ENCODE measurements around the gene ZBTB38. TPM values are rescaled to one million over a fixed set of nuclear protein-coding genes. Genes with fewer than 3 reads are reported as not detected.

ZBTB38 gene
- total RNA-seq, 1 experiment from 2014 or later = 12.3 TPM

DNA sequence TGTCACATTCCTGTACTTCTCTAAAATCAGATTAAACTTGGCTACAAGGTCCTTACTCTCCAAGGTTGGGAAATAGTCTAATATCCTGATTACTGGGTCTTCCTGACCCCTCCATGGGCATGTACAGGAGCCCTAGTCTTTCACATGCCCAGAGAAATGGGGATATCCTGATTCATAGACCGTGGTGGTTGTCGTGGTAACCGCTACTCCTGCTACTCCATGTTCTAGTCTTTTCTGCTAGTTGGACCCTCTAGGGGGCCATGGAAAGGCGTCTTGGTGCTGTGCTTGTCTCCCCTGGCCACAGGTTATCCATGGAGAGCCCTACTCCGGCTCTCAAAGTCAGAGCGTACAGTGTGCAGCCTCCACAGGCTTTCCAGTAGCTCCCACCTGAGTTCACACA, 13.1 kb upstream of the ZBTB38 start:
- no peak for ATAC-seq
- H3K4me3 Mint-ChIP-seq = no peak overlapping the region

DNA sequence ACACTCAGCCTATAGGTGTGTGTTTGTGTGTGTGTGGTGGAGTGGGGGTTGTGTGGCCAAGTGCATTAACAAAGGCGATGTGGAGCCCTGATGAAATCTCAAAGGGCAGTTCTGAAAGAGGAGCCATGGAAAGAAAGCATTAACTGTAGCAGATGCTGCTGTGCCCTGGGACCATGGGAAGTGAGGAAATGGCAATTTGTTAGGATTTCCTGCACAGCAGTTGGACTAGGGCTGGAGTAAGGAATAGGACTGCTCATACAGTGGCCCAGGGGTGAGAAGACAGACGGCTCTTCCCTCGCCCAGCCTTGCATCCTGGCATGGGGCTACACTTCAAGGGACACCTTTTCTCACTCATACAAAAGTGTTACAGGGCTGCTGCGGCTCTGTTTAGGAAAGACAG, 12.3 kb upstream of the ZBTB38 start:
- H3K4me1 Mint-ChIP-seq = peaks cover 2% of the 10 kb centered on the region

More for the DNA sequence above, 13.1 kb upstream of the ZBTB38 start:
- H3K27ac Mint-ChIP-seq = no peak overlapping the region
- H3K36me3 Mint-ChIP-seq = no peaks in the 10 kb centered on the region
- no peaks in the 10 kb centered on the region for H3K9me3 Mint-ChIP-seq
- ChIA-PET POLR2A (no interaction called here), CTCF (interaction anchor here (1.3 to 1.9 kb wide), 2 partner anchors 47 to 87 kb away, joined by 3 to 5 read pairs; no protein-coding TSS in a partner anchor)
- no peaks in the 10 kb centered on the region for H3K4me1 Mint-ChIP-seq
- peaks cover 2% of the 10 kb centered on the region; the same call in 1 of the 2 replicates for H3K27me3 Mint-ChIP-seq (ENCODE audit: low read depth)
- no peak for TF ChIP-seq ETV6 (CRISPR knock-in tag; IDR thresholded peaks at IDR 0.05)
- TF ChIP-seq, protein P1, sequence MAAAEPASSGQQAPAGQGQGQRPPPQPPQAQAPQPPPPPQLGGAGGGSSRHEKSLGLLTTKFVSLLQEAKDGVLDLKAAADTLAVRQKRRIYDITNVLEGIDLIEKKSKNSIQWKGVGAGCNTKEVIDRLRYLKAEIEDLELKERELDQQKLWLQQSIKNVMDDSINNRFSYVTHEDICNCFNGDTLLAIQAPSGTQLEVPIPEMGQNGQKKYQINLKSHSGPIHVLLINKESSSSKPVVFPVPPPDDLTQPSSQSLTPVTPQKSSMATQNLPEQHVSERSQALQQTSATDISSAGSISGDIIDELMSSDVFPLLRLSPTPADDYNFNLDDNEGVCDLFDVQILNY (CRISPR knock-in tag; IDR thresholded peaks at IDR 0.05) = no peak
- TF ChIP-seq, protein P2, sequence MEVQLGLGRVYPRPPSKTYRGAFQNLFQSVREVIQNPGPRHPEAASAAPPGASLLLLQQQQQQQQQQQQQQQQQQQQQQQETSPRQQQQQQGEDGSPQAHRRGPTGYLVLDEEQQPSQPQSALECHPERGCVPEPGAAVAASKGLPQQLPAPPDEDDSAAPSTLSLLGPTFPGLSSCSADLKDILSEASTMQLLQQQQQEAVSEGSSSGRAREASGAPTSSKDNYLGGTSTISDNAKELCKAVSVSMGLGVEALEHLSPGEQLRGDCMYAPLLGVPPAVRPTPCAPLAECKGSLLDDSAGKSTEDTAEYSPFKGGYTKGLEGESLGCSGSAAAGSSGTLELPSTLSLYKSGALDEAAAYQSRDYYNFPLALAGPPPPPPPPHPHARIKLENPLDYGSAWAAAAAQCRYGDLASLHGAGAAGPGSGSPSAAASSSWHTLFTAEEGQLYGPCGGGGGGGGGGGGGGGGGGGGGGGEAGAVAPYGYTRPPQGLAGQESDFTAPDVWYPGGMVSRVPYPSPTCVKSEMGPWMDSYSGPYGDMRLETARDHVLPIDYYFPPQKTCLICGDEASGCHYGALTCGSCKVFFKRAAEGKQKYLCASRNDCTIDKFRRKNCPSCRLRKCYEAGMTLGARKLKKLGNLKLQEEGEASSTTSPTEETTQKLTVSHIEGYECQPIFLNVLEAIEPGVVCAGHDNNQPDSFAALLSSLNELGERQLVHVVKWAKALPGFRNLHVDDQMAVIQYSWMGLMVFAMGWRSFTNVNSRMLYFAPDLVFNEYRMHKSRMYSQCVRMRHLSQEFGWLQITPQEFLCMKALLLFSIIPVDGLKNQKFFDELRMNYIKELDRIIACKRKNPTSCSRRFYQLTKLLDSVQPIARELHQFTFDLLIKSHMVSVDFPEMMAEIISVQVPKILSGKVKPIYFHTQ (CRISPR knock-in tag; IDR thresholded peaks at IDR 0.05) = no peak
- TF ChIP-seq MXD4 (CRISPR knock-in tag; IDR thresholded peaks at IDR 0.05; ENCODE audit: borderline replicate concordance) = no peak
- TF ChIP-seq, protein P3, sequence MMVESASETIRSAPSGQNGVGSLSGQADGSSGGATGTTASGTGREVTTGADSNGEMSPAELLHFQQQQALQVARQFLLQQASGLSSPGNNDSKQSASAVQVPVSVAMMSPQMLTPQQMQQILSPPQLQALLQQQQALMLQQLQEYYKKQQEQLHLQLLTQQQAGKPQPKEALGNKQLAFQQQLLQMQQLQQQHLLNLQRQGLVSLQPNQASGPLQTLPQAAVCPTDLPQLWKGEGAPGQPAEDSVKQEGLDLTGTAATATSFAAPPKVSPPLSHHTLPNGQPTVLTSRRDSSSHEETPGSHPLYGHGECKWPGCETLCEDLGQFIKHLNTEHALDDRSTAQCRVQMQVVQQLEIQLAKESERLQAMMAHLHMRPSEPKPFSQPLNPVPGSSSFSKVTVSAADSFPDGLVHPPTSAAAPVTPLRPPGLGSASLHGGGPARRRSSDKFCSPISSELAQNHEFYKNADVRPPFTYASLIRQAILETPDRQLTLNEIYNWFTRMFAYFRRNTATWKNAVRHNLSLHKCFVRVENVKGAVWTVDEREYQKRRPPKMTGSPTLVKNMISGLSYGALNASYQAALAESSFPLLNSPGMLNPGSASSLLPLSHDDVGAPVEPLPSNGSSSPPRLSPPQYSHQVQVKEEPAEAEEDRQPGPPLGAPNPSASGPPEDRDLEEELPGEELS (CRISPR knock-in tag; IDR thresholded peaks at IDR 0.05) = no peak
- TF ChIP-seq SP1 (CRISPR knock-in tag; conservative IDR thresholded peaks at IDR 0.05) = no peak
- no peak for TF ChIP-seq ZNF396 (CRISPR knock-in tag; IDR thresholded peaks at IDR 0.05; ENCODE audit: borderline replicate concordance)
- TF ChIP-seq, protein P4, sequence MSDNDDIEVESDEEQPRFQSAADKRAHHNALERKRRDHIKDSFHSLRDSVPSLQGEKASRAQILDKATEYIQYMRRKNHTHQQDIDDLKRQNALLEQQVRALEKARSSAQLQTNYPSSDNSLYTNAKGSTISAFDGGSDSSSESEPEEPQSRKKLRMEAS (CRISPR knock-in tag; IDR thresholded peaks at IDR 0.05) = no peak
- TF ChIP-seq, protein P5, sequence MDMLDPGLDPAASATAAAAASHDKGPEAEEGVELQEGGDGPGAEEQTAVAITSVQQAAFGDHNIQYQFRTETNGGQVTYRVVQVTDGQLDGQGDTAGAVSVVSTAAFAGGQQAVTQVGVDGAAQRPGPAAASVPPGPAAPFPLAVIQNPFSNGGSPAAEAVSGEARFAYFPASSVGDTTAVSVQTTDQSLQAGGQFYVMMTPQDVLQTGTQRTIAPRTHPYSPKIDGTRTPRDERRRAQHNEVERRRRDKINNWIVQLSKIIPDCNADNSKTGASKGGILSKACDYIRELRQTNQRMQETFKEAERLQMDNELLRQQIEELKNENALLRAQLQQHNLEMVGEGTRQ (CRISPR knock-in tag; IDR thresholded peaks at IDR 0.05) = no peak
- no peak for TF ChIP-seq TP53 (CRISPR knock-in tag; IDR thresholded peaks at IDR 0.05)
- TF ChIP-seq, protein P6, sequence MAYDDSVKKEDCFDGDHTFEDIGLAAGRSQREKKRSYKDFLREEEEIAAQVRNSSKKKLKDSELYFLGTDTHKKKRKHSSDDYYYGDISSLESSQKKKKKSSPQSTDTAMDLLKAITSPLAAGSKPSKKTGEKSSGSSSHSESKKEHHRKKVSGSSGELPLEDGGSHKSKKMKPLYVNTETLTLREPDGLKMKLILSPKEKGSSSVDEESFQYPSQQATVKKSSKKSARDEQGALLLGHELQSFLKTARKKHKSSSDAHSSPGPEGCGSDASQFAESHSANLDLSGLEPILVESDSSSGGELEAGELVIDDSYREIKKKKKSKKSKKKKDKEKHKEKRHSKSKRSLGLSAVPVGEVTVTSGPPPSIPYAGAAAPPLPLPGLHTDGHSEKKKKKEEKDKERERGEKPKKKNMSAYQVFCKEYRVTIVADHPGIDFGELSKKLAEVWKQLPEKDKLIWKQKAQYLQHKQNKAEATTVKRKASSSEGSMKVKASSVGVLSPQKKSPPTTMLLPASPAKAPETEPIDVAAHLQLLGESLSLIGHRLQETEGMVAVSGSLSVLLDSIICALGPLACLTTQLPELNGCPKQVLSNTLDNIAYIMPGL (CRISPR knock-in tag; IDR thresholded peaks at IDR 0.05) = no peak
- no peak for TF ChIP-seq OVOL2 (CRISPR knock-in tag; IDR thresholded peaks at IDR 0.05; ENCODE audit: borderline replicate concordance)
- no peak for DNase-seq (ENCODE audit: low spot score)

More for the DNA sequence above, 12.3 kb upstream of the ZBTB38 start:
- Mint-ChIP-seq H3K27me3 (ENCODE audit: low read depth) (peaks cover 2% of the 10 kb centered on the region; the same call in 1 of the 2 replicates), H3K9me3 (no peaks in the 10 kb centered on the region), H3K36me3 (no peaks in the 10 kb centered on the region), H3K4me3 (no peak overlapping the region), H3K27ac (no peak overlapping the region)
- CTCF ChIA-PET = no interaction called here
- TF ChIP-seq, protein P7, sequence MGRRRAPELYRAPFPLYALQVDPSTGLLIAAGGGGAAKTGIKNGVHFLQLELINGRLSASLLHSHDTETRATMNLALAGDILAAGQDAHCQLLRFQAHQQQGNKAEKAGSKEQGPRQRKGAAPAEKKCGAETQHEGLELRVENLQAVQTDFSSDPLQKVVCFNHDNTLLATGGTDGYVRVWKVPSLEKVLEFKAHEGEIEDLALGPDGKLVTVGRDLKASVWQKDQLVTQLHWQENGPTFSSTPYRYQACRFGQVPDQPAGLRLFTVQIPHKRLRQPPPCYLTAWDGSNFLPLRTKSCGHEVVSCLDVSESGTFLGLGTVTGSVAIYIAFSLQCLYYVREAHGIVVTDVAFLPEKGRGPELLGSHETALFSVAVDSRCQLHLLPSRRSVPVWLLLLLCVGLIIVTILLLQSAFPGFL (CRISPR knock-in tag; IDR thresholded peaks at IDR 0.05; ENCODE audit: borderline replicate concordance) = no peak
- no peak for ATAC-seq
- DNase-seq (ENCODE audit: low spot score) = no peak
- POLR2A ChIA-PET = no interaction called here
